HL-60 (cell line): ENCODE measurements around the gene OXCT1.

Source experiments
- DNase-seq, 2 experiments: peaks; one replicate each; pipeline ENCODE4 v3.0.0-alpha.2; 2010 to 2020; ENCODE audit warnings: low read depth in 1 of 2, low spot score in 1 of 2
- H3K27ac ChIP-seq: fragments of 250-450 bp; sonication (Bioruptor Pico); replicated peaks from 2 replicates; pipeline ENCODE4 v1.5.1; 2020; ENCODE audit warnings: mild to moderate bottlenecking, moderate library complexity
- H3K27me3 ChIP-seq: fragments of 250-450 bp; sonication (Bioruptor Pico); 2 replicates; pipeline ENCODE4 v1.5.1; 2021; ENCODE audit warnings: mild to moderate bottlenecking, moderate library complexity; ENCODE audit not compliant: insufficient read depth, poor library complexity, severe bottlenecking
- H3K4me3 ChIP-seq: replicated peaks from 2 replicates; pipeline ENCODE4 v1.5.1; 2011; ENCODE audit warnings: mild to moderate bottlenecking, control low read depth, low read length; ENCODE audit not compliant: insufficient read depth
- GABPA ChIP-seq: IDR thresholded peaks from 2 replicates; pipeline ENCODE4 v1.6.1; 2012; ENCODE audit warnings: low read depth
- POLR2AphosphoS5 ChIP-seq: IDR thresholded peaks from 2 replicates; pipeline ENCODE4 v1.6.1; 2012; ENCODE audit warnings: low read depth
- SPI1 ChIP-seq: IDR thresholded peaks from 2 replicates; pipeline ENCODE4 v1.6.1; 2012; ENCODE audit warnings: low read depth, mild to moderate bottlenecking, borderline replicate concordance
- TF ChIP-seq, protein P1 (sequence below): IDR thresholded peaks from 2 replicates; pipeline ENCODE4 v1.6.1; 2012; ENCODE audit warnings: low read depth; ENCODE audit not compliant: insufficient replicate concordance
- TF ChIP-seq, protein P2 (sequence below): IDR thresholded peaks from one replicate; pipeline ENCODE4 v1.5.1; 2011; ENCODE audit warnings: low read length, control low read depth, inconsistent platforms; ENCODE audit not compliant: insufficient read depth

The OXCT1 gene

DNA sequence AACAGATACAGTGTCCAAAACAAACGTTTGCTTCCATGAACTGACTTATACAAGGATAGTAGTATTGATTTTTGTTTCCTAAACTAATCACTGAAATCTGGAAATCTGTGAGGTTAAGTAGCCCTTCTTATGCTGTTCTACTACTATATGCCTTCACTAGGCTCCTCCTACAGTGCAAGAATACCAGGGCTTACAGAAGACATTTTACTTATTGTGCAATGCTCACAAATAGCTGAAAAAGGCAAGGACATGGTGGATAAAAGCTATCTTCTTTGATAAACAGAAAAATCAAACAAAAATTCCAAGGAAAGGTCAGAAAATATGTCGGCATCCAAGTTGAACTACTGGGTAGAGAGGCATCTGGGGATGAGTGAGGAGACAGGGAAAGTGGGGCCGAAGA lies 61.9 kb downstream of the OXCT1 start:
- TF ChIP-seq, protein P1, sequence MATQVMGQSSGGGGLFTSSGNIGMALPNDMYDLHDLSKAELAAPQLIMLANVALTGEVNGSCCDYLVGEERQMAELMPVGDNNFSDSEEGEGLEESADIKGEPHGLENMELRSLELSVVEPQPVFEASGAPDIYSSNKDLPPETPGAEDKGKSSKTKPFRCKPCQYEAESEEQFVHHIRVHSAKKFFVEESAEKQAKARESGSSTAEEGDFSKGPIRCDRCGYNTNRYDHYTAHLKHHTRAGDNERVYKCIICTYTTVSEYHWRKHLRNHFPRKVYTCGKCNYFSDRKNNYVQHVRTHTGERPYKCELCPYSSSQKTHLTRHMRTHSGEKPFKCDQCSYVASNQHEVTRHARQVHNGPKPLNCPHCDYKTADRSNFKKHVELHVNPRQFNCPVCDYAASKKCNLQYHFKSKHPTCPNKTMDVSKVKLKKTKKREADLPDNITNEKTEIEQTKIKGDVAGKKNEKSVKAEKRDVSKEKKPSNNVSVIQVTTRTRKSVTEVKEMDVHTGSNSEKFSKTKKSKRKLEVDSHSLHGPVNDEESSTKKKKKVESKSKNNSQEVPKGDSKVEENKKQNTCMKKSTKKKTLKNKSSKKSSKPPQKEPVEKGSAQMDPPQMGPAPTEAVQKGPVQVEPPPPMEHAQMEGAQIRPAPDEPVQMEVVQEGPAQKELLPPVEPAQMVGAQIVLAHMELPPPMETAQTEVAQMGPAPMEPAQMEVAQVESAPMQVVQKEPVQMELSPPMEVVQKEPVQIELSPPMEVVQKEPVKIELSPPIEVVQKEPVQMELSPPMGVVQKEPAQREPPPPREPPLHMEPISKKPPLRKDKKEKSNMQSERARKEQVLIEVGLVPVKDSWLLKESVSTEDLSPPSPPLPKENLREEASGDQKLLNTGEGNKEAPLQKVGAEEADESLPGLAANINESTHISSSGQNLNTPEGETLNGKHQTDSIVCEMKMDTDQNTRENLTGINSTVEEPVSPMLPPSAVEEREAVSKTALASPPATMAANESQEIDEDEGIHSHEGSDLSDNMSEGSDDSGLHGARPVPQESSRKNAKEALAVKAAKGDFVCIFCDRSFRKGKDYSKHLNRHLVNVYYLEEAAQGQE, result no peak
- TF ChIP-seq SPI1 (no peak), POLR2AphosphoS5 (no peak)
- TF ChIP-seq, protein P2, sequence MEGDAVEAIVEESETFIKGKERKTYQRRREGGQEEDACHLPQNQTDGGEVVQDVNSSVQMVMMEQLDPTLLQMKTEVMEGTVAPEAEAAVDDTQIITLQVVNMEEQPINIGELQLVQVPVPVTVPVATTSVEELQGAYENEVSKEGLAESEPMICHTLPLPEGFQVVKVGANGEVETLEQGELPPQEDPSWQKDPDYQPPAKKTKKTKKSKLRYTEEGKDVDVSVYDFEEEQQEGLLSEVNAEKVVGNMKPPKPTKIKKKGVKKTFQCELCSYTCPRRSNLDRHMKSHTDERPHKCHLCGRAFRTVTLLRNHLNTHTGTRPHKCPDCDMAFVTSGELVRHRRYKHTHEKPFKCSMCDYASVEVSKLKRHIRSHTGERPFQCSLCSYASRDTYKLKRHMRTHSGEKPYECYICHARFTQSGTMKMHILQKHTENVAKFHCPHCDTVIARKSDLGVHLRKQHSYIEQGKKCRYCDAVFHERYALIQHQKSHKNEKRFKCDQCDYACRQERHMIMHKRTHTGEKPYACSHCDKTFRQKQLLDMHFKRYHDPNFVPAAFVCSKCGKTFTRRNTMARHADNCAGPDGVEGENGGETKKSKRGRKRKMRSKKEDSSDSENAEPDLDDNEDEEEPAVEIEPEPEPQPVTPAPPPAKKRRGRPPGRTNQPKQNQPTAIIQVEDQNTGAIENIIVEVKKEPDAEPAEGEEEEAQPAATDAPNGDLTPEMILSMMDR, result no peak
- H3K4me3 ChIP-seq, result no peak overlapping the region
- no peaks in the 10 kb centered on the region for H3K27me3 ChIP-seq
- no peak for DNase-seq
- no peak overlapping the region for H3K27ac ChIP-seq

DNA sequence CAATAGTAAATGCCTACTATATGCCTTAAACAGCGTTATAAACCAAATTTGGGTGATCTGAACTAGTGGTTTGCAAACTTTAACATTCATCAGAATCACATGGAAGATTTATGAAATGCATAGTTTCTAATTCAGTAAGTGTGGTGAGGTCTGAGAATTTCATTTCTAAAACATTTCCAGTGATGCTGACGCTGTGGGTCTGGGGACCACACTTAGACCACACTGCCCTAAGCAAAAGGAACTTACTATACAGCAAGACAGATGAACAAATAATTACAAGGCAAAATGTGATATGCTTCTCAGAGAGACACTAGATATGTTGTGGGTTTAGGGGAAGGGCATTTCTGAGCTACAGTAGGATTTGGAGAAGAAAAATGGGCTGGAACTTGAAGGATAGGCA lies 72.6 kb downstream of the OXCT1 start:
- H3K27ac ChIP-seq, result no peak overlapping the region
- DNase-seq, result no peak
- no peak overlapping the region for H3K4me3 ChIP-seq
- no peak for TF ChIP-seq SPI1
- no peak for TF ChIP-seq POLR2AphosphoS5
- TF ChIP-seq GABPA, result no peak
- TF ChIP-seq, protein P1, result no peak
- TF ChIP-seq, protein P2, result no peak
- H3K27me3 ChIP-seq, result no peaks in the 10 kb centered on the region

DNA sequence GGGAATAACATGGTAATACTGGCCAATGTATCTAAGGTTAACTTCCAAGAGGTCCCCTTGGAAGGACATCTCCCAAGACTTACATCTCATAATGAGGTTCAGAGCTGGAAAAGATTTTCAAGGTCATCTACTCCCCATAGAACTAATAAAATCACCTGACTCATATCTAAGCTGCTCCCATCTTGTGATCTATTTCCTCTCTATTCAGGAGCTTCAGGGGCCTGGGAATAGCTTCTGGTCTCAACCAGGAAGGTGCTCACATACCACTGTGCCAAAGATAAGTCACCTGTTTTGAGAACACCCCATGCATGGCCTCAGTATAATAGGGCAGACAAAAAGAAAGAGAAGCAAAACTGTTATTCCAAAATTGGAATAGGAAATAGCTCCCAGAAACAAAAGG lies 74.2 kb downstream of the OXCT1 start:
- TF ChIP-seq, protein P1, result no peak
- TF ChIP-seq SPI1 (no peak), GABPA (no peak), POLR2AphosphoS5 (no peak)
- TF ChIP-seq, protein P2, result no peak

More for the DNA sequence above, 74.2 kb downstream of the OXCT1 start:
- no peak for DNase-seq
- no peak overlapping the region for H3K27ac ChIP-seq
- no peak overlapping the region for H3K4me3 ChIP-seq
- H3K27me3 ChIP-seq, result no peaks in the 10 kb centered on the region
